Left ventricle myocardium inferior (tissue), 1 donor: ENCODE measurements around the gene GHRH. TPM values are rescaled to one million over a fixed set of nuclear protein-coding genes. Genes with fewer than 3 reads are reported as not detected.

Experiments
- DNase-seq: peaks from one replicate; pipeline ENCODE4 v3.0.0-alpha.2; 2020
- H3K27ac ChIP-seq: fragments of 200-600 bp; replicated peaks from 2 replicates; pipeline ENCODE4 v1.8.0; 2021
- H3K27me3 ChIP-seq: fragments of 200-600 bp; 2 replicates; pipeline ENCODE4 v1.8.0; 2021; ENCODE audit warnings: low read depth
- H3K36me3 ChIP-seq: fragments of 200-600 bp; 2 replicates; pipeline ENCODE4 v1.8.0; 2021
- H3K4me1 ChIP-seq: fragments of 200-600 bp; 2 replicates; pipeline ENCODE4 v1.8.0; 2021
- H3K4me3 ChIP-seq: fragments of 200-600 bp; 2 replicates; pipeline ENCODE4 v1.8.0; 2021; ENCODE audit warnings: mild to moderate bottlenecking, moderate library complexity
- H3K9me3 ChIP-seq: fragments of 200-600 bp; replicated peaks from 2 replicates; pipeline ENCODE4 v1.8.0; 2021
- CTCF ChIP-seq: fragments of 200-600 bp; IDR thresholded peaks from 2 replicates; pipeline ENCODE4 v1.8.0; 2021; ENCODE audit warnings: antibody characterized with exemption, mild to moderate bottlenecking, borderline replicate concordance
- intact Hi-C: fragments of 100-400 bp; cut with micrococcal nuclease; formaldehyde crosslinking; loops from one replicate; pipeline ENCODE4 v1.11.0; 2022
- total RNA-seq: library from RNA; stranded (reverse); fragmentation: NEBNext Ultra II Directional; extraction: Animal tissue kit (Norgen Biotek cat#: 25700); gene quantifications from one replicate; pipeline ENCODE4 v1.2.1, GENCODE V29; 2021
- donor health status: DM: no; HTN: yes; CAD: no; lungs with severe emphysema.

The GHRH gene
- total RNA-seq, 1 donor from 2014 or later = 0.93 TPM

GRCh38 chr20:37242503-37242902 lies 19.1 kb downstream of the GHRH start:
- no peak for DNase-seq
- Histone ChIP-seq H3K27ac (no peak overlapping the region), H3K27me3 (no peaks in the 10 kb centered on the region), H3K4me1 (peaks cover 31% of the 10 kb centered on the region), H3K9me3 (no peaks in the 10 kb centered on the region), H3K4me3 (no peak overlapping the region), H3K36me3 (peaks cover 40% of the 10 kb centered on the region)
- intact Hi-C loops = no loop called here
- TF ChIP-seq CTCF = no peak

- Histone ChIP-seq H3K36me3 (peaks cover 59% of the 10 kb centered on the region), H3K9me3 (no peaks in the 10 kb centered on the region), H3K27ac (no peak overlapping the region), H3K27me3 (no peaks in the 10 kb centered on the region), H3K4me1 (peaks cover 49% of the 10 kb centered on the region), H3K4me3 (no peak overlapping the region)
- no peak for DNase-seq
- intact Hi-C loops = no loop called here
- no peak for TF ChIP-seq CTCF
Observed at GRCh38 chr20:37240337-37241067, 21.1 kb downstream of the GHRH start.

- no peaks in the 10 kb centered on the region for H3K9me3 ChIP-seq
- TF ChIP-seq CTCF = no peak
- H3K36me3 ChIP-seq = peaks cover 73% of the 10 kb centered on the region
- H3K27me3 ChIP-seq = no peaks in the 10 kb centered on the region
- intact Hi-C loops = no loop called here
- no peak for DNase-seq
- no peak overlapping the region for H3K4me3 ChIP-seq
- no peak overlapping the region for H3K27ac ChIP-seq
- H3K4me1 ChIP-seq = peaks cover 50% of the 10 kb centered on the region
Observed at GRCh38 chr20:37238935-37239451, 22.6 kb downstream of the GHRH start.

- no peak for TF ChIP-seq CTCF
- no peak for DNase-seq
- Histone ChIP-seq H3K36me3 (peaks cover 79% of the 10 kb centered on the region), H3K4me3 (no peak overlapping the region), H3K27me3 (no peaks in the 10 kb centered on the region), H3K27ac (no peak overlapping the region), H3K9me3 (no peaks in the 10 kb centered on the region), H3K4me1 (peaks cover 45% of the 10 kb centered on the region)
- intact Hi-C loops = no loop called here
Observed at GRCh38 chr20:37238426-37238825, 23.2 kb downstream of the GHRH start.

- H3K4me3 ChIP-seq = no peak overlapping the region
- no peaks in the 10 kb centered on the region for H3K27me3 ChIP-seq
- no peaks in the 10 kb centered on the region for H3K9me3 ChIP-seq
- DNase-seq = no peak
- TF ChIP-seq CTCF = no peak
- intact Hi-C loops = no loop called here
- H3K27ac ChIP-seq = no peak overlapping the region
- peaks cover 40% of the 10 kb centered on the region for H3K4me1 ChIP-seq
- peaks cover 81% of the 10 kb centered on the region for H3K36me3 ChIP-seq
Observed at GRCh38 chr20:37237656-37238055, 24.0 kb downstream of the GHRH start.
